Bronchial epithelial cell (primary cell): Measurements from ENCODE around the gene SUPT3H. TPM values are rescaled to one million over a fixed set of nuclear protein-coding genes. Genes with fewer than 3 reads are reported as not detected.

ENCODE experiments used
- DNase-seq: peaks from one replicate; pipeline ENCODE4 v3.0.0-alpha.2; 2010; ENCODE audit warnings: low read depth
- FAIRE-seq: peaks from 2 replicates; lab custom pipeline; 2011; peaks lifted over from hg19 to GRCh38; lab: Jason Lieb, UNC
- H3K27me3 ChIP-seq: 2 replicates; pipeline ENCODE4 v1.5.1; 2011; ENCODE audit warnings: low read length; ENCODE audit not compliant: control insufficient read depth, insufficient read depth
- H3K36me3 ChIP-seq: 2 replicates; pipeline ENCODE4 v1.5.1; 2011; ENCODE audit warnings: low read length; ENCODE audit not compliant: control insufficient read depth, insufficient read depth
- H3K4me3 ChIP-seq: 2 replicates; pipeline ENCODE4 v1.5.1; 2011; ENCODE audit warnings: mild to moderate bottlenecking, low read depth, low read length, control low read depth
- total RNA-seq: library from RNA; depleted of rRNA; stranded (reverse); fragments of >200 nt; gene quantifications from 2 replicates; pipeline ENCODE4 v1.2.1, GENCODE V29; 2014
- TF ChIP-seq, protein P1 (sequence below): IDR thresholded peaks from 2 replicates; pipeline ENCODE4 v1.5.1; 2011; ENCODE audit warnings: mild to moderate bottlenecking, moderate library complexity, low read length, control low read depth, inconsistent platforms; ENCODE audit not compliant: insufficient read depth, severe bottlenecking

SUPT3H gene
- total RNA-seq, 1 donor from 2014 or later = 12.9 TPM

DNA sequence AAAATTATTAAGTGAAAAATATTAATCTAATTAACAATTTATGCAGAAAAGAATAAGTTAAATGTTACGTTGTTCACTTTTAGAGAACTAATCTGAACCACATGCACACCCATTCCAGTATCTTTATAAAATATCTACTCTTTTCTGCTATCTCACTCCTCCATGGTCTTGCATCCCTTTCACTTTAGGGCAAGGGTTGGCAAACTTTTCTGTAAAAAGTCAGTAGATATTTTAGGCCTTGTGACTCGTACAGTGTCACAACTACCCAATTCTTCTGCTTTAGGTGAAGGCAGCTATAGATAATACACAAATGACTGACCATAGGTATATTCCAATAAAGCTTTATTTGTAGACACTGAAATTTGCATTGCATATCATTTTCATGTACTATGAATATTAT lies 39.7 kb upstream of the SUPT3H start:
- TF ChIP-seq, protein P1, sequence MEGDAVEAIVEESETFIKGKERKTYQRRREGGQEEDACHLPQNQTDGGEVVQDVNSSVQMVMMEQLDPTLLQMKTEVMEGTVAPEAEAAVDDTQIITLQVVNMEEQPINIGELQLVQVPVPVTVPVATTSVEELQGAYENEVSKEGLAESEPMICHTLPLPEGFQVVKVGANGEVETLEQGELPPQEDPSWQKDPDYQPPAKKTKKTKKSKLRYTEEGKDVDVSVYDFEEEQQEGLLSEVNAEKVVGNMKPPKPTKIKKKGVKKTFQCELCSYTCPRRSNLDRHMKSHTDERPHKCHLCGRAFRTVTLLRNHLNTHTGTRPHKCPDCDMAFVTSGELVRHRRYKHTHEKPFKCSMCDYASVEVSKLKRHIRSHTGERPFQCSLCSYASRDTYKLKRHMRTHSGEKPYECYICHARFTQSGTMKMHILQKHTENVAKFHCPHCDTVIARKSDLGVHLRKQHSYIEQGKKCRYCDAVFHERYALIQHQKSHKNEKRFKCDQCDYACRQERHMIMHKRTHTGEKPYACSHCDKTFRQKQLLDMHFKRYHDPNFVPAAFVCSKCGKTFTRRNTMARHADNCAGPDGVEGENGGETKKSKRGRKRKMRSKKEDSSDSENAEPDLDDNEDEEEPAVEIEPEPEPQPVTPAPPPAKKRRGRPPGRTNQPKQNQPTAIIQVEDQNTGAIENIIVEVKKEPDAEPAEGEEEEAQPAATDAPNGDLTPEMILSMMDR = no peak
- no peaks in the 10 kb centered on the region for H3K27me3 ChIP-seq
- no peaks in the 10 kb centered on the region for H3K36me3 ChIP-seq
- DNase-seq (no peak), FAIRE-seq (no peak)
- H3K4me3 ChIP-seq = no peak overlapping the region

DNA sequence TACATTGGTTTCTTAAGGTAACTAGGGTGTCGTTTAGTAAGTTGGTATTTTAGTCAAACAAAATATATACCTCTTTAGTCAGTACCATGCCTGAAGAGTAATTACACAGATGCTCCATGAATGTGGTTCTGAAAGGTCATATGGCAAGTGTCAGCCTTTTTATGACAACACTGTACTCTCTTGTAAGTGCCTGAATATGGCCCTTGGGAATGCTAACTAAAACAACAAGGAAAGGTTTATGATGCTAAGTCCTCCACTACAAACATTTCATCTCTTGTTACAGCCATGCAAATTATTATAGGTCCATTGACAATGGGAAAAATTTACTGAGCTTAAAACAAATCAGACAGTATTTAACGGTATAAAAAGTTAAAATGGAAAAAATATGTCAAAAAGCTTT lies 39.0 kb upstream of the SUPT3H start:
- no peaks in the 10 kb centered on the region for H3K36me3 ChIP-seq
- no peak for FAIRE-seq
- TF ChIP-seq, protein P1 = no peak
- no peak for DNase-seq
- no peak overlapping the region for H3K4me3 ChIP-seq
- no peaks in the 10 kb centered on the region for H3K27me3 ChIP-seq

DNA sequence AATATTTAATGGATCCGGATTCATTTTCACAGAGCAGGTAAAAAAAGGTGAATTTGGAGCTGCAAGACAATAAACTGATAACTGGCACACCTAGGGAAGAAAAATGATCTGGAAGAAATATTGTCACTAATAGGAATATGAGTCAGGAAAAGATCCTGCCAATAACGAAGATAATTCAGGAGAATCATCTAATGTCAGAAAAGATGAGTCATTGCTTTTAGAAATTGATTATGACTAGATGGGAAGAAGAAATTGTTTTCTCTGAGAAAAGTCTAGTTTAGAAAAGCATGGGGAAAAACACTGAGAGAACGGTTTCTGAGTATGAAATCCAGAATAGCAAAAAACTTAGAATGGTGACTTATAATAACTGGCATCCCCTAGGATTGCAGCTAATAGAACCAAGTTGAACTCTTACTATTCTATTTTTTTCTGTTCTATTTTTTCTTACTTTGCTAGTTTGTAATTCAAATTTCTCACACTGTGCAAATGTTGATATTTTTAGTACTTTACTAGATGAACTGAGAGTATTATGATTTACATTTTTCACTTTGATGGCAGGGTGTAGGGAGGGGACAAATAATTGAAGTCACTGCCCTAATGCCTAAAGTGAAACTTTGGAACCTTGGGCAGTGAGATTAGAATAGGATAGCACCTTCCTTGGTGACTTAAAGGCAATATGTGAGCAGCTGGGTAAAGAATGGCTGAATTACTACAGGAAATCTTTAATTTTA lies 38.2 kb upstream of the SUPT3H start:
- DNase-seq = no peak
- Histone ChIP-seq H3K27me3 (no peaks in the 10 kb centered on the region), H3K36me3 (no peaks in the 10 kb centered on the region), H3K4me3 (no peak overlapping the region)
- FAIRE-seq = no peak
- TF ChIP-seq, protein P1 = no peak

DNA sequence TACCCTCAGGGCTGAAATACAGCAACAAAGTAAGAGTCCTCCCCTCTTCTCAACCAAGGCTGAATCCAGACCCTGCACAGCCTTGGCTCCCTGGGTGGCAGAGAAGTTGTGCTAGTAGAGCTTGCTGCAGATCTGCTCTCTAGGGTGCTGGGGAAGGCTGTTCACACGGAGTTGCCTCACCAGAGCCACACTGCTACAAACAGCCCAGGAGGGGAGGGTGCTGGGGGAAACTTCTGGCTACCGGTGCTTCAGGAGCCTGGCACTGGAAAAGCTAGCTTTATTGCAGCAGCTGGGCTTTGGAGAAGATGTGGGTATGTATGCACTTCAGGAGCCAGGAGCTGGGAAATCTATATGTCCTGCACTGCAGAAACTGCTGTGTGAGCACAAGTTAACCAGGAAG lies 37.6 kb upstream of the SUPT3H start:
- H3K36me3 ChIP-seq = no peaks in the 10 kb centered on the region
- no peak overlapping the region for H3K4me3 ChIP-seq
- no peaks in the 10 kb centered on the region for H3K27me3 ChIP-seq
- FAIRE-seq (no peak), DNase-seq (no peak)
- TF ChIP-seq, protein P1 = no peak

DNA sequence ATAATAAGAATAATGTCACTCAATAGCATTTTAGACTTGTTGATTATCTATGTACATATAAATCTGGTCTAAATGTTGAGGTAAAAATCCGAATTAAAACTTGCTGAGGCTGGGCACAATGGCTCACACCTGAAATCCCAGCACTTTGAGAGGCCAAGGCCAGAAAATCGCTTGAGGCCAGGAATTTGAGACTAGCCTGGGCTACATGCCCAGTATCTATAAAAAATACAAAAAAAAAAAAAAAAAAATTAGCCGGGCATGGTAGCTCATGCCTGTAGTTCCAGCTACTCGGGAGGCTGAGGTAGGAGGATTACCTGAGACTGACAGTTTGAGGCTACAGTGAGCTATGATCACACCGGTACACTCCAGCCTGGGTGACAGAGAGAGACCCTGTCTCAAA lies 34.2 kb upstream of the SUPT3H start:
- DNase-seq (peak; percentile 49), FAIRE-seq (no peak)
- no peak overlapping the region for H3K4me3 ChIP-seq
- no peaks in the 10 kb centered on the region for H3K27me3 ChIP-seq
- no peaks in the 10 kb centered on the region for H3K36me3 ChIP-seq
- TF ChIP-seq, protein P1 = no peak

DNA sequence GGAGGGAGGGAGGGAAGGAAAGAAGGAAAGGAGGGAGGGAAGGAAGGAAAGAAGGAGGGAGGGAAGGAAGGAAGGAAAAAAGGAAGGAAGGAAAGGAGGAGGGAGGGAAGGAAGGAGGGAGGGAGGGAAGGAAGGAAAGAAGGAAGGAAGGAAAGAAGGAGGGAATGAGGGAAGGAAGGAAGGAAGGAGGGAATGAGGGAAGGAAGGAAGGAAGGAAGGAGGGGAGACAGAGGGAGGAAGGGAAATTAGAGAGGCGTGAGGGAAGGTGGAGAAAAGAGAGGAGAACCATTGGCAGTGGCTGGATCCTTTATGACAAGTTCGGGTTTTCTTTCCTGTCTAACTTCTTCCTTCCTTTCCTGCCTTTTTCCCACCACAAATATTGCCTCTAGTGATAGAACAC lies 22.3 kb upstream of the SUPT3H start:
- FAIRE-seq = no peak
- DNase-seq = no peak
- Histone ChIP-seq H3K4me3 (no peak overlapping the region), H3K27me3 (no peaks in the 10 kb centered on the region), H3K36me3 (no peaks in the 10 kb centered on the region)
- TF ChIP-seq, protein P1 = no peak
